Testis (tissue), 3 donors: Measurements from ENCODE around the gene ZNF385A. TPM values are rescaled to one million over a fixed set of nuclear protein-coding genes. Genes with fewer than 3 reads are reported as not detected.

Source experiments
- DNase-seq: peaks from one replicate; pipeline ENCODE4 v3.0.0-alpha.2; 2019
- H3K27ac ChIP-seq, 2 donors: fragments of 200-600 bp; sonication (generic); one replicate each; pipeline ENCODE4 v1.5.1; 2019
- H3K27me3 ChIP-seq: fragments of 200-600 bp; sonication (generic); one replicate; pipeline ENCODE4 v1.5.1; 2019
- H3K36me3 ChIP-seq: fragments of 200-600 bp; sonication (generic); one replicate; pipeline ENCODE4 v1.5.1; 2017; ENCODE audit warnings: low read depth; ENCODE audit errors: missing control alignments
- H3K4me1 ChIP-seq: fragments of 200-600 bp; sonication (generic); one replicate; pipeline ENCODE4 v1.5.1; 2019
- H3K4me3 ChIP-seq, 2 donors: fragments of 200-600 bp; sonication (generic); one replicate each; pipeline ENCODE4 v1.5.1; 2017 to 2019
- H3K9me3 ChIP-seq: fragments of 200-600 bp; sonication (generic); one replicate; pipeline ENCODE4 v1.5.1; 2017
- CTCF ChIP-seq, 3 experiments: fragments of 450-650 bp in 2 of 3; fragments of 200-600 bp in 1 of 3; sonication (generic) in 1 of 3; IDR thresholded peaks; one replicate each; pipeline ENCODE4 v1.5.1; 2016 to 2019; ENCODE audit warnings: antibody characterized with exemption in 3 of 3, mild to moderate bottlenecking in 2 of 3, moderate library complexity in 1 of 3
- POLR2A ChIP-seq: fragments of 450-650 bp; IDR thresholded peaks from one replicate; pipeline ENCODE4 v1.6.1; 2017; ENCODE audit warnings: antibody characterized with exemption, mild to moderate bottlenecking, moderate library complexity
- WGBS, 2 donors: methylation state at CpG; one replicate each; pipeline ENCODE4 v1.1.5; 2018; 5-methylcytosine and 5-hydroxymethylcytosine counted together
- intact Hi-C: fragments of 100-400 bp; cut with DNase I; formaldehyde crosslinking; loops from one replicate; pipeline ENCODE4 v1.15.1; 2023; ENCODE audit warnings: low total_unique reads
- polyA plus RNA-seq: library from polyadenylated mRNA; stranded (reverse); fragments of 350-450 nt; fragmentation: Illumina TruSeq; extraction: RNeasy Lipid Tissue Mini Kit (QIAGEN cat#74804); gene quantifications from one replicate; pipeline ENCODE4 v1.2.3, GENCODE V29; 2014; ENCODE audit warnings: low read depth, low replicate concordance; ENCODE audit not compliant: insufficient read depth
- total RNA-seq, 2 donors: library from RNA; depleted of rRNA; stranded (reverse); fragments of >200 nt; gene quantifications; one replicate each; pipeline ENCODE4 v1.2.3, GENCODE V29; 2016

The ZNF385A gene
- total and polyA plus RNA-seq, 3 donors from 2014 or later: 3.5 to 10.9 (median 5.6) TPM

GRCh38 chr12:54388237-54389133 is 4.0 kb upstream of the ZNF385A start:
- H3K4me1 ChIP-seq: peaks cover 12% of the 10 kb centered on the region

GRCh38 chr12:54387114-54387467 is 2.6 kb upstream of the ZNF385A start:
- no peaks in the 10 kb centered on the region for H3K27me3 ChIP-seq
- no peaks in the 10 kb centered on the region for H3K9me3 ChIP-seq
- TF ChIP-seq POLR2A (no peak), CTCF (IDR thresholded peaks at IDR 0.05) (no peak)
- peaks cover 12% of the 10 kb centered on the region for H3K4me1 ChIP-seq
- intact Hi-C loops: no loop called here
- 88 to 90% methylated on average over 3 of the region's 3 CpGs for whole genome bisulfite sequencing, 2 donors
- no peaks in the 10 kb centered on the region for H3K36me3 ChIP-seq
- no peak for DNase-seq
- no peak overlapping the region for H3K27ac ChIP-seq
- H3K4me3 ChIP-seq: no peak overlapping the region

More at GRCh38 chr12:54388237-54389133, 4.0 kb upstream of the ZNF385A start:
- 73 to 83% methylated on average over 4 of the region's 4 CpGs for WGBS, 2 donors
- no peaks in the 10 kb centered on the region for H3K27me3 ChIP-seq
- TF ChIP-seq POLR2A (no peak), CTCF (IDR thresholded peaks at IDR 0.05) (no peak)
- no peak for DNase-seq
- H3K36me3 ChIP-seq: no peaks in the 10 kb centered on the region
- H3K27ac ChIP-seq: no peak overlapping the region
- no peaks in the 10 kb centered on the region for H3K9me3 ChIP-seq
- intact Hi-C loops: no loop called here
- H3K4me3 ChIP-seq: no peak overlapping the region

- TF ChIP-seq POLR2A: no peak
- no peak for TF ChIP-seq CTCF (IDR thresholded peaks at IDR 0.05)
- H3K36me3 ChIP-seq: no peaks in the 10 kb centered on the region
- H3K4me3 ChIP-seq: no peak overlapping the region
- no peak for DNase-seq
- no peaks in the 10 kb centered on the region for H3K9me3 ChIP-seq
- no peak overlapping the region for H3K27ac ChIP-seq
- intact Hi-C loops: no loop called here
- 96 to 97% methylated on average over 3 of the region's 3 CpGs for WGBS, 2 donors
- peaks cover 12% of the 10 kb centered on the region for H3K4me1 ChIP-seq
- no peaks in the 10 kb centered on the region for H3K27me3 ChIP-seq
Observed at GRCh38 chr12:54386403-54387113, 2.0 kb upstream of the ZNF385A start.

GRCh38 chr12:54385251-54385914 is 850 bp upstream of the ZNF385A start:
- H3K27me3 ChIP-seq: no peaks in the 10 kb centered on the region
- H3K9me3 ChIP-seq: no peaks in the 10 kb centered on the region
- no peak for DNase-seq
- H3K4me3 ChIP-seq: no peak overlapping the region
- peak overlapping the region in 1 of 2 donors; percentile 47 for H3K27ac ChIP-seq
- TF ChIP-seq POLR2A: no peak
- TF ChIP-seq CTCF (IDR thresholded peaks at IDR 0.05): no peak
- peaks cover 9% of the 10 kb centered on the region for H3K4me1 ChIP-seq
- H3K36me3 ChIP-seq: no peaks in the 10 kb centered on the region
- intact Hi-C loops: no loop called here
- 55 to 57% methylated on average over 10 of the region's 10 CpGs for WGBS, 2 donors
